Measurements from ENCODE around the gene NDUFB10.

The NDUFB10 gene

DNA sequence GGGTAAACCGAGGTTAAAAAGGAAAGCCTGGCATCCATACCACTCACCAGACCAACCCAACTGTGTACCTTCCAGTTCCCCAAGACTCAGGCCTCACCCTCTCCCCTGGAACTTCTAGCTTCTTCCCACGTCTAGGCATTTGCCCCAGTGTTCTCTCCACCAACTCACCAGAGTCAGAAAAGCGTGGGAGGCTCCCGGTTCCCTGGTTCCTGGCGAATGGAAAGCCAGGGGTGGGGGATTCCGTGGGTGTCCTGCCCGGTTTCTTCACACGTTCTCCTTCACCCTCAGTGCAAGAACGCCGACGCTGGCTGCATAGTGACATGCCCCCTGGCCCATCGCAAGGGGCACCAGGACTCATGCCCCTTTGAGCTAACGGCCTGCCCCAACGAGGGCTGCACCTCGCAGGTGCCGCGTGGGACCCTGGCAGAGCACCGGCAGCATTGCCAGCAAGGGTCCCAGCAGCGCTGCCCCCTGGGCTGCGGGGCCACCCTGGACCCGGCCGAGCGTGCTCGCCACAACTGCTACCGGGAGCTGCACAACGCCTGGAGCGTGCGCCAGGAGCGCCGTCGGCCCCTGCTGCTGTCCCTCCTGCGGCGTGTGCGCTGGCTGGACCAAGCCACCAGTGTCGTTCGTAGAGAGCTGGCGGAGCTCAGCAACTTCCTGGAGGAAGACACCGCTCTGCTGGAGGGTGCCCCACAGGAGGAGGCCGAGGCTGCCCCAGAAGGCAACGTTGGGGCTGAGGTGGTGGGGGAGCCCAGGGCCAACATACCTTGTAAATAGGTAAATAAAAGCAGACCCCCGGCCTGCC is 9.0 kb downstream of the NDUFB10 start:
- no peak overlapping the region for H3K4me3 ChIP-seq (replicated peaks; ENCODE audit: low read depth, low read length)
- no peak for TF ChIP-seq CTCF (IDR thresholded peaks at IDR 0.05; ENCODE audit: low read length, missing control alignments)
- DNase-seq (ENCODE audit: low read depth), result no peak

- H3K4me3 ChIP-seq (replicated peaks; ENCODE audit: low read depth, low read length), result peak within 1 kb of the TSS; percentile 86
- DNase-seq (ENCODE audit: low read depth), result peak; percentile 94
- TF ChIP-seq CTCF (IDR thresholded peaks at IDR 0.05; ENCODE audit: low read length, missing control alignments), result no peak
Measured at GRCh38 chr16:1971796-1972489, 12.6 kb downstream of the NDUFB10 start, which contains the start of gene TBL3. Gene TBL3 (plus strand): TSS chr16:1972053. CDS start chr16:1972165, 112 bp downstream.

GRCh38 chr16:1972490-1972877 is 13.1 kb downstream of the NDUFB10 start:
- no peak for DNase-seq (ENCODE audit: low read depth)
- TF ChIP-seq CTCF (IDR thresholded peaks at IDR 0.05; ENCODE audit: low read length, missing control alignments), result no peak
- H3K4me3 ChIP-seq (replicated peaks; ENCODE audit: low read depth, low read length), result peak overlapping the region; percentile 86

- H3K4me3 ChIP-seq (replicated peaks; ENCODE audit: low read depth, low read length), result no peak overlapping the region
- DNase-seq (ENCODE audit: low read depth), result no peak
- TF ChIP-seq CTCF (IDR thresholded peaks at IDR 0.05; ENCODE audit: low read length, missing control alignments), result no peak
Measured at GRCh38 chr16:1973461-1974156, 14.3 kb downstream of the NDUFB10 start.

- no peak for DNase-seq (ENCODE audit: low read depth)
- H3K4me3 ChIP-seq (replicated peaks; ENCODE audit: low read depth, low read length), result no peak overlapping the region
- TF ChIP-seq CTCF (IDR thresholded peaks at IDR 0.05; ENCODE audit: low read length, missing control alignments), result no peak
Measured at GRCh38 chr16:1974157-1975070, 15.1 kb downstream of the NDUFB10 start.
